GM12874 (cell line): ENCODE results near the gene TUBA3C.

ENCODE experiments used
- CTCF ChIP-seq: IDR thresholded peaks from 2 replicates; pipeline ENCODE4 v1.5.1; 2011; ENCODE audit warnings: low read depth, mild to moderate bottlenecking, control low read depth, low read length, moderate library complexity; ENCODE audit not compliant: insufficient read depth

Gene TUBA3C

GRCh38 chr13:19157461-19157860 is 24.2 kb downstream of the TUBA3C start:
- no peak for TF ChIP-seq CTCF

- TF ChIP-seq CTCF: no peak
These were observed 25.4 kb downstream of the TUBA3C start for GRCh38 chr13:19156013-19156825.

GRCh38 chr13:19155321-19155861 is 26.2 kb downstream of the TUBA3C start:
- no peak for TF ChIP-seq CTCF

GRCh38 chr13:19154843-19155242 is 26.8 kb downstream of the TUBA3C start:
- no peak for TF ChIP-seq CTCF

GRCh38 chr13:19153782-19154450 is 27.7 kb downstream of the TUBA3C start:
- no peak for TF ChIP-seq CTCF

- TF ChIP-seq CTCF: no peak
These were observed 29.2 kb downstream of the TUBA3C start for GRCh38 chr13:19152403-19152802.

GRCh38 chr13:19151581-19152263 is 29.9 kb downstream of the TUBA3C start:
- no peak for TF ChIP-seq CTCF
